GM21786 (cell line): Measurements from ENCODE around the gene FLT1.
A peak's percentile ranks its signal among the peaks of the same experiment; 100 is the strongest.

ENCODE experiments used
- ATAC-seq: cut with Tn5 transposase; IDR thresholded peaks from one replicate; pipeline ENCODE4 v1.9.1; 2021; ENCODE audit not compliant: unreplicated experiment

The FLT1 gene

DNA sequence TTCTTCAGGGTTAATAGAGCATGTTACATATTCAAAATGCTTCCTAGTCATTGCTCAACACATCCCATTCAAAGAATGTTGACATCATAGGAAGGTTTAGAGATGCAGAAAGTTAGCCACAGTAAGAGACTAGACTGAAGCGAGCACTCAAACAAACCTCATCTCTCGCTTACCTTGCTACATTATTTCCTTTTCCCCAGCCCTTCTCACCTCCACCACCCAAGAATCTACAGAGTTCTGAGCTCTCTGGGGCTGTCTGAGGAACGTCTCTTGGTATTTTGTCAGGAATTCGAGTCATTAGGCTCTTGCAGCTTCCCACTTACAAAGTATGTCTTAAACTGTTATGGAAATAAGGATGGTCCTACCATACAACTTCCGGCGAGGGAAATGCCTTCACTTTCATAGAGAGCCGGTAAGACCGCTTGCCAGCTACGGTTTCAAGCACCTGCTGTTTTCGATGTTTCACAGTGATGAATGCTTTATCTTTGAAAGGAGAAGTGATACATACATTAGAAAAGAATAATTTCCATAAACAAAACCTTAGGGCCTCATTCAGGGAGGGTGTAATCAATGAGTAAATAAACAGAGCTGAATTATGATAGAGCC, 65.1 kb downstream of the FLT1 start:
- ATAC-seq: peak; percentile 94

DNA sequence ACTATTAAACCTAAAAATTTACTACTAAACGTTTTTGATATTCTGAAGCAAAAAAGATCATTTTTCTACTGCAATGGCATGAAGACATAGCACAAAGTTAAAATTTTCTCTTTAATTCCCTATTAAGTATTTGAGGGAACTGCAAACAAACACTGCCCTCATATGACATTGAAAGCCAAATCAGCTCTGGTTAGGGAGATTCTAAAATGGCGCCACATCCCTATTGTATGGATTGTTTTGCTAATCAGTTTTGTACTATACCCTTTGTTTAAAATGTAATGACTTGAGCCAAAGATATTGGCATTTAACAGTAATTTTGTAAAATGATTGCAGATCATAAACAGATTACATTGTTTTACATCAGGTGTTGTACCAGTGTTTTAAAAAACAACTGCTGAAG, 65.8 kb downstream of the FLT1 start:
- ATAC-seq: no peak

DNA sequence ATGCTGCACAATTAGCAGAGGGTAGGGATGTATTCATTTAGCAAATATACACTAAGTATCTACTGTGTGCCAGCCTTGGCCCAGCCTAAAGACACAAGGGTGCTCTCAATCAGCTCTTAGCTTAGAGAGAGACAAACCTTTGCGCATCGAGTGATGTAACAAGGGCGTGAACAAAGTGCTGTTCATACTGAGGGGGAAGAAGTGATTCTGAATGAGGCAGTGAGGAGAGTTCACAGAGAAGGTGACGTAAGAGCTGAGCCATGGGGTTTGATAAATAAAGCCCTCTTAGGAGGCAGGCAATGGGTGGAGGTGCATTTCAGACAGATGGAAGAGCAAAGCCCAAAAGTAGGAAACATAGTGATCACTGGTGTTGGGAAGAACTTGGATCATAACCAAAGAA, 68.5 kb downstream of the FLT1 start:
- no peak for ATAC-seq

DNA sequence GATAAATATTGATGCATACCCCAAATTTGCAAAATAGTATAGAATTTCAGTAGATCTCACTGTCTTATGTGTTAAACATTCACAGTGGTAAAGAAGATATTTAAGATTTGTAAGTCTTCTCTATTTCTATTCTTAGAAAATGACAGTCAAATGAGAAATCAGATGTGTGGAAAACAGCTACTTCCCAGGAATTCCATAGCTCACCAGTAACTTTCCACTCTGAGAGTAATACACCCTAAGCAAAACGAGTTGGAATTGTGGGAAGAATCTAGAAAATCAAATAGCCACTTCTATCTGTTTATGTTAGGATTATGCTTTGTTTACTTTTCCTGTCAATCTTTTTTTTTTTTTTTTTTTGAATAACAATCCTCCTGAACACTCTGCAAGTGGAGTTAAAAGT, 69.1 kb downstream of the FLT1 start:
- no peak for ATAC-seq

DNA sequence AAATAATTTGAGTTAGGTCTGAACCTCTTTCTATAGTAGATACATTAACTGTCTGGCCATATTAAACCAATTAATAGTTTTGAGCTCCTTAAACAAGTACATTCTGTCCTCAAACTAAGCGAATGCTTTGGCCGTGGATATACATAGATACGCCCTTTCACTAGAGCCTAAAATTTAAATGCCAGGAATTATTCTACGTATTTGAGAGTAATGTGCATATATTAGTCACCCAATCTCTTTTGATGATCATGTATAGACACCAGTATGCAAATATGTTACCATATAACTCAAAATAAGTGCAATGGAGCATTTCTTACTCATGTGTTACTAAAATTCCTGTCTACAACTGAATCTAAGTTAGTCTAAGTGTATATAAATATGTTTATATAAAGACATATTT, 70.4 kb downstream of the FLT1 start:
- ATAC-seq: no peak

DNA sequence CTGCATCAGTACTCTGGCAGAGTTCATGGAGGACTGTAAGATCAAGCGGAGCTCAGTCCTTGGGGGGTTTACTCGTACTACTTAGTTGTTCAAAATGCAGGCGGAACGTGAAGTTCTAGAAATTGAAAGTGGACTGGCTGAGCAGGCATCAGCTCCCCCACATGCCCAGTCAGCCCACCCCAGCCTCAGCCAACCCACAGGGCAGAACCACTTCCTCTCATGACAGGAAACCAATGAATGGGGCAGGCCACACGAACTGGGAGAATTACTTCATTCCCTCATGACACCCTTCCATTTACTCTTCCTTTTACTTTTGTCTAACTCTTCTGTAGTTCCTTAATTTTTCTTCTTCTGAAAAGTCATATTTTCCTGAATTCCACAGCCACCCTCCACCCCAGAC, 71.9 kb downstream of the FLT1 start:
- peak; percentile 89 for ATAC-seq

DNA sequence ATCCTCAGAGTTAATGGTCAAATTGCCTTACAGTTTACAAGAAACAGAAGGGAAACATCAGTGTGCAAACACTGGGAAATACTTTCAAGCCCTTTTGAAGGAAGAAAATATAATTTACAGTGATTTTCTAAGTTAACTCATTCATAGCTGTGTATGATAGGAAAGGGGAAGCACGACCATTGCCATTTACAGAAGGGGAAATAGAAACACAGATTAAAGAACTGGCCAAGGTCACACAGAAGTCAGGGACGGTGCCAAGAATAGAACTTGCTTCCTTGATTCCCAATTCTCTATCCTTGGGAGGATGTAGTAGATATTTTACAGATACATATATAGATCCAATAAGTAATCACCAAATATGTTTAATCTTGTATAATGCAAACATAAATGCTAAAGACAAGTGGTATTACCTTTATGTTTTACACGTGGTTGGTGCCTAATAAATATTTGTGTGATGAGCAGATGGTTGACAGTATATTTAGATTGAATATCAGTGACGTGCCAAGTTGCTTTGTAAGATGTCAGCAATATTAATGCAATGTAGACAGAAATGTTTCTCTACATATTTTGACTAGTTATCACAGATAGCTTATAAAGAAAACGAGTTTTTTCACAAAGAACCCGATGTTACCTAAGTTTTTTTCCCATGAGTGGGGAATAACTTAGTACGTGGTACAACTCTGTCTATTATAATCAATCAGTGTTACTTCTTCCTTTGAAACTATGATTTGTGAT, 73.1 kb downstream of the FLT1 start:
- ATAC-seq: no peak

DNA sequence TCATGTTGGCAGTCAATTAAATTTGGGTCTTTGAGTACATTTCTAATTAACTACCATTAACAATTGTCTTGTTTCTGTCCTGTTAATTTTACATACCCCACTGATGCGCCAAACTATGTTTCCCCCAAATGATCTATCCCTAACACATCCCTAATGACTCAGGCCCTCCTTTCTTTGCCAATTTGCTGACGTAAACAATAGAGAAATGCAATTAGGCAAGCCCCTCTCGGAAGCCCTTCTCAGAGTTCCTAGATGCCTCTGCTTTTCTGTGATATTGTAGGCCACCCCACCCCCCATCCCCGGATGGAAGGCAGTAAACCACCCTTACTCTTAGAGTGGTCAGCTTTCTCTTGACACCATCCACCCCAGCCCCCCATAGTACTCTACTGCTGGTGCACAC, 74.2 kb downstream of the FLT1 start:
- ATAC-seq: no peak

DNA sequence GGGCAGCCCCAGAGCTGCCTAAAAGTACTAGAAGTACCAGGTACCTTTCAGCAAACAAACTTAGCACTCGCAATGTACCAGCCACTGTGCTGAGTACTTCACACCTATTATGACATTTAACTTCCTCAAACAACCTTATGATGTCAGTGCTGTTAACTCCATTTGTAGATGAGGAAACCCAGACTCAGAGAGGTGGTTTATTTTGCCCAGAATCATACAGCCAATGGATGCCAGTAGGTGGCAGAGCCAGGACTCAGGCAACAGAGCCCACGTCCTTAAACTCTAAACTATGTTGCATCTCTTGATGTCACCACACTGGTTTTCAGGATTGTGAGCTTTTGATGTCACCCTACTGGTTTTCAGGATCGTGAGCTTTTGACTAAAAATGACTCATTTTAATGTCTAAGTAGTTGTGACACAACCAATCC, 78.9 kb downstream of the FLT1 start:
- no peak for ATAC-seq

DNA sequence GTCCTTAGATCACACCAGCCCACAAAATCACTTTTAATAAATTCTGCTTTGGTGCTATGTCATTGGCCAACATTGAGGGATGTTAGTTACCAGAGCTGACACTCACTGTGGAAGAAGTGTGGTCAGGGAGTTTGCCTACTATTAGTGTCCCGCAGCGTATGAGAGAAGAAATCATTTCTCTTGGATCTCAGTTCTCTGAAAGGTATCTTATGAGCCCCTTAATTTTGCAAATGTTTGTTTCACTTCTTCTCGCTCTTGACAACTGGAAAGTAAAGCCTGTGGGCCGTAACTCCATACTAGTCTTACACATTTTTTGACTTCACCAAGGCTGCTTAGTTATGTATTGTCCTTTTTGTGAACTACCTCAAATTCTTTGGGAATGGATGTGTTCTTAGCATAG, 80.9 kb downstream of the FLT1 start:
- ATAC-seq: no peak

DNA sequence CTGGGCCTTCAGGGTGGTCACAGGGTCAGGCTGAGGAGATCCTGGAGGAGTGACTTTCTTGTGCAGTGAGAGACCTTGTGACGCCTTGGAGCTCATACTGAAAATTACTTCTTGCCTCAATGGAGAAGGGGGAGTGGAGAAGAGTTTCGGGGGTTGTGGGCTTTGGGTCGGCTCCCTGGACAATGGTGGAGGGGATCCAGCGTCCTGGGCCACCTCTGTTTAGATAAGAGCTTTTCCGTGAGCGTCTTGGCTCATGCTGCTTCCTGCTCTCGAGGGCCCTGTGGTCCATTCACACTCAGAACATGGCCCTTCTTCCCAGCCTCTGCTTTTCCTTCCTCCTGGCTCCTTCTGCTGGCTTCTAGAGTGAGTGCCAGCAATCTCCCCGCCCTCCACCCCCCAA, 81.9 kb downstream of the FLT1 start:
- ATAC-seq: no peak

DNA sequence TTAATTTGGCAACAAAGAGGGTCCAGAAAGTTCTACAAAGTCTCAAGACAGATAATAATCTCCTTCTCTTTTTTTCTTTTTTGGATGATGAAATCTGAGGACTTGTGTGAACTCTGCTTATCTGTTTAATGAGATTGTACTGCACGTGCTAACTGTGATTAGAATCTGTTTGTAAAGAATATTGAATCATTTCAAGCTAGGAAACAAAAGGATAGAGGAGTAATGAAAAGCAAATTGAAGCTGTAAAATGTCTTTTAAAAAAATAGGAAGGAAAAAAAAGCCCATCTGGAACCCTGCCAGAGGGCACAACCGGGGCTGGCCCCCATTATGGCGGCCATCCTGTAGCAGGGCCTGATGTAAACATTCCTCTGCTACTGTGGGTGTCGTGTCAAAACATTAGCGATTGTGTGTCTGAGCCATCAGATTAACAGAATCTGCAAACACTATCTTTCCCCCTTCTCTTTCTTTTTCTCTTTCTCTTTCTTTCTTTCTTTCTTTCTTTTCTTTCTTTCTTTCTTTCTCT, 83.0 kb downstream of the FLT1 start:
- ATAC-seq: no peak

DNA sequence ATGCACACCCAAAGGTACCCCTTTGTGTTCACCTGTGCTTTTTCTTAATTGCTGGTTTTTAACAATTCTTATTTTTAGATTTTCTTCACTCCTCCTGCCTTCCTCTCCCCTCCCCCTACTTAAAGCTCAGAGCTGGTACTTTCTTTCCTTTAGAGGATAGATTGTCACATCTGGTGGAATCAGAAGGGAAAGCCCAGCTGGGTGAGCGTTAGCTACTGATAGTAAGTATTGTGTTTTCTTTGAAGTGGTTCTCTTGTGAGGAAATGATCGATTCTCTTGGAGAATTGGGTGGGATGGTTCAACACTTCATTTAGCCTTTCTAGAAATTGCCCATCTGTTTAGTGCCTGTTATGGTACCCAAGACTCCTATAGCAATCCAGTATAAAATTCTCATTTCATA, 84.8 kb downstream of the FLT1 start:
- no peak for ATAC-seq

DNA sequence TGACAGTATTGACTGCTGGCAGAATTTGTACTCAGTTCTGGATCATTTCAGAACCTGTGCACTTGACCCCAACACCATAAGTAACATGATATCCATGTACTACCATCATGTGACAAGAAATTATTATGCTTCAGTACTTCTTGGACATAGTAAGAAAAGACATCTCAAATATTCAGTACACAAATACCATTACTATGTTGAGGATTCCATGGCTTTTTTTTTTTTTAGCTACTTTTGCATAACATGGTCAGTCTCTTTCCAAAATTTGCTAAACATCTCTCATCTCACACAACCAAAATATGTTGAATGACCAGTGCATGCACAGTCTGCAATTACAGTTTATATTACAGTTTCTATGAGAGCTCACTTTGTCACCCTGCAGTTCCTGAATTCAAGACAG, 85.3 kb downstream of the FLT1 start:
- ATAC-seq: no peak

DNA sequence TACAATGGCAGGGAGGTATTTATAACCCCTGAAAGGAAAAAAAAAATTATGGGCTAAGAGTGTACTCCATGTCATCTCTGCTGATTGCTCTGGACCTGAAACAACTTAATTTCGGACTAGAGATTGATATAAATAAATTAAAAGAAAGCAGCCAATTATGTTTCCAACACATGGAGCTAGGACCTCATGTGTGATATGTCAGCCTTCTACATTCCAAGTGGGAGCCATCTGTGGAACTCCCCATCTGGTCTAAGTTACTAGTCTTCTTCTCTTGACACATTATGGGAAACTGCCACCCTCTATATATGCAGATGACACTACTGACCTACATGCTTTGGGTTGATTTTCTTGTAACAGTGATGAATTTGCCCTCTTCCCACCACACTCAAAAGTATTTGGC, 86.1 kb downstream of the FLT1 start:
- ATAC-seq: no peak

DNA sequence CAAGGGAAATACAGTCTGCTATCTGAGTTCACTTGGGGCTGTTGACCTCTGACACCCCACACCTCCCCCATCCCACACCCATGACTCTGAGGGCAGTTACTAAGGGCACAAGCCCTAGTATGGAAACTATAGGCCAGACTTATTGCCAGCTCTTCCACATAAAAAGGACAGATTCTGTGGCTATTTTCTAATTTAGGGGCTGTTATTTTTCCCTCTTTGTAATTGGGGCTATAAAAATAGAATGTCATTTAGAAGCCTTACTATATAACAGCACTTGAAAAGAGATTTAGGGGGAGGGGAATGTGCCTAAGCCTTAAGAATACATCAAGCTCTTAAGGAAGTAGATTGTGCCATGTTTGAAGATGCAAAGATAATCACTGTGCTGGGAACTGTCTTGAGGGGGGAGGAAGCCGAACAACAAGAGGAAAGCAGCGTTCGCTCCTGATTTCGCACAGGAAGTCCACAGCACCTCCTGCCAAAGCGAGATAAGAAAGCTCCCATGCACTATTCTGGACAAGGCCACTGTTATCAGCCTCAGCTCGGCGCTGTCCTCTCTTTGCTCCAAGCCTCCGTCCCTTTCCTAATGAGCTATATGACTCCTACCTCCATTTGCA, 86.6 kb downstream of the FLT1 start:
- ATAC-seq: no peak

DNA sequence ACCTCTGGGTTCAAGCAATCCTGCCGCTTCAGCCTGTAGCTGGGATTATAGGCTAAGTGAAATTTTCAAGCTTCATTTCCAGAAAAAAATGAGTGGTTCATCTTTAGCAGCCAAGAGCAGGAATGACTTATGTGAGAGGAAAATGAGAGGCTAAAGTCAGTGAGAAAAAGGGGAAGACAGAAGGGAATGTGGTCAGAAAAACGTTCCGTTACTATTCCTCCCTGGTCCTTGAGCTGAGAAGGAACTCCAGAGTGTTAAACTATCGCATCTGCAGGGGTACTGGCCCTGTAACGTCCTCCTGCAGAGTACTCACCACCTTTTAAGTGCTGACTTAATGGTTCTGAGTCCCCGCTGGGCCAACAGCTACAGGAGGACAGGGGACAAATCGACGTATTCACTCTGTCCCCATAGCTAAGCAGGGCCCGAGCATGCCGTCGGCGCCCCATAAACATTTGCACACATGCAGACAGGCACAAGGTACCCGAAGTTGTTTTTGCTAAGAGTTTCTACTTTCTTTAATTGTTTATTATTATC, 88.1 kb downstream of the FLT1 start:
- ATAC-seq: no peak

DNA sequence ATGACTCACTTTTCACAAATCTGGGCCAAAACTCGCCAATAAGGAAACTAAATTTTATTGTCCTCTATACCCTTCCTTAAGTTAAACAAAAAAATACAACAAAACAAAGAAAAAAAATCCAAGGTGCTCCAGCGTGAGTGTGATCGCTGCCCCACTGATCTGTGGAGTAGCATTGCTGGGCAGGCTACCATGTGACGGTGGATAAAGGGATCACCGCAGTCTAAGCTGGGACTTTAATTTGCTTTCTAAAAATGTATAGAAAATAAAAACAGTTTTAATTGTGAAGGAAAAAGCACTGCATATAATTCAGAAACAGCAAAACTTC, 92.9 kb downstream of the FLT1 start:
- ATAC-seq: no peak

DNA sequence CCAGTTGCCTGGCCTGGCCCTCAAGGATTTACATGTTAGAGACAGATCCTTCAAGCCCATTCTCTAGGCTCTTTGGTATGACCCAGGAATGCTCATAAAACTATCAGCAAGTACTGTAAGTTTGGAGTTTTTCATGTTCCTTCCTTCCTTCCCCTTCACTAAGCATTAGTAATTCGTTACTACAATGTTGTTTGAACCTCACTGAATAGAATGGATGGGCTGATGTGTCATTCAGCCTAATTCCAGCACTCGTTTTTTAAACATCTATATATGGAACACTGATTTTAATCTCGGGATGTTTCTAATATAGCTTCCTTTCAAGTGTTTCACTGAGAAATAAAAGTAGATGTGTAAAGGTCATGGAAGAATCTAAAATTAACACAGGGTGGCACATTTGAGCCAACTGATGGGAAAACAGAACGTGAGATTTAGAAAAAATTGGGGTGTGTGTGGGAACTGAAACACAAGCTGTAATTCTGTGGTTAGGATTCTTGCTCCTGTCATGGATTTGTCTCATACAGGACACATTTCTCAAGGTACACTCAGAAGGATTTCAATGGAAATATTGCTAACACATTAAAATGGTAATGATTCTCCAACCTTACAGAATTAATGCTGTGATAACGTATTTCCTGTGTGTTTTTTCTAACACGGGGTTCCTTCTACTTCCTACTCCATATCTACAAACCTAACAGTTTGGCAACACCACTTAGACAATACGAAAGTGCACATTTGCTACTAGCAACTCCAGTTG, 93.4 kb downstream of the FLT1 start:
- ATAC-seq: no peak

DNA sequence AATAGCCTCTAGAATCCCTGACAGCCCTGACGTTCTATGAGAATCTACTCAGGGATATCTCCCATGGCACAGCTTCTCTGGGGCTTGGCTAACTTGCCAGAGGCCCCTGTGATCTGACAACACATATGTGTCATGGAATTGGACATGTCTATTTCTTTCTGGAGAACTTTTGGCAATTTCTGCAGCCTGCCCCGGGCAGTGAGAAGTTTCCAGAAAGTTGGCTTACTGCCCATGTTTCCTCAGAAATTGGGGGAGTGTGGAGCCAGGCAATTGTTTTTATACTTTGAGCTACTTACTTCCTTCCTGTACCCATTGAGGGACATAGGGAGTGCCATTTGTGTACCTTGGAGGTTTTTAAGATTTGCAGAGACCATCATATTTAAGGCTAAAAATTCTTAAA, 98.9 kb downstream of the FLT1 start:
- no peak for ATAC-seq

DNA sequence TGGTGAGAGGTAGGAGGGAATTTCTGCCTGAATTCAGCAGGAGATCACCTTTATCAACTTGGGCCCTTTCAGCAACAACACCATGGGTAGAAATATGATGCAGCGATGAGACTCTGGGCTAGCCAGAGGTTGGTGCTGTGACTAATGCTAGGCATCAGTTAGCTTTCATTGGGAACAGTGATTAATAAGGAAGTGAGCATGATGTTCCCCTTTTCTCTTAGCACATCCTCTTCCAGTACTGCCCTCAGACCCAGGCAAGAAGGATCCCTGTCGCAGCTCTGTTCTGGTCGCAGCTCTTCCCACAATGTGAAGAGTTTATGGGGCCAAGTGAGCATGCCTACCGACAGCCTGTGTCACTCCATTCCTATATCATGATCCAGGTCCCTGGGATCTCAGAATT, 100.5 kb downstream of the FLT1 start:
- ATAC-seq: no peak
